CD4-positive, alpha-beta memory T cell (primary cell): ENCODE results near the gene DDX5. TPM values are rescaled to one million over a fixed set of nuclear protein-coding genes. Genes with fewer than 3 reads are reported as not detected.

ENCODE experiments used
- CTCF ChIA-PET: fragments of 350-600 bp; sonication (Branson Sonifier 250); formaldehyde crosslinking; loops from one replicate; lab custom pipeline; 2021; ENCODE audit warnings: inconsistent platforms; ENCODE audit not compliant: partially characterized antibody; lab: Charles Lee
- POLR2A ChIA-PET: fragments of 350-600 bp; sonication (Branson Sonifier 250); formaldehyde crosslinking; loops from one replicate; lab custom pipeline; 2021; ENCODE audit not compliant: partially characterized antibody; lab: Charles Lee
- DNase-seq, 5 donors: peaks; one replicate each; pipeline versions ENCODE4 v3.0.0 to v3.0.0-alpha.2; 2020 to 2022; ENCODE audit warnings: mixed read lengths in 1 of 5
- H3K27ac ChIP-seq: one replicate; pipeline ENCODE4 v1.7.0; 2013; ENCODE audit warnings: low read depth, low read length
- H3K27me3 ChIP-seq: 2 replicates; pipeline ENCODE4 v1.7.0; 2013; ENCODE audit warnings: mild to moderate bottlenecking, low read length, moderate library complexity; ENCODE audit not compliant: insufficient read depth
- H3K36me3 ChIP-seq: 2 replicates; pipeline ENCODE4 v1.7.0; 2013; ENCODE audit warnings: mild to moderate bottlenecking, low read length, moderate library complexity; ENCODE audit not compliant: insufficient read depth
- H3K4me1 ChIP-seq: 2 replicates; pipeline ENCODE4 v1.7.0; 2013; ENCODE audit warnings: mild to moderate bottlenecking, low read length, moderate library complexity; ENCODE audit not compliant: insufficient read depth
- H3K4me3 ChIP-seq, 2 donors: one replicate each; pipeline ENCODE4 v1.7.0; 2013; ENCODE audit warnings: low read length in 2 of 2, mild to moderate bottlenecking in 1 of 2
- H3K9me3 ChIP-seq, 2 donors: one replicate each; pipeline ENCODE4 v1.7.0; 2013; ENCODE audit warnings: low read length in 2 of 2, control low read depth in 1 of 2; ENCODE audit not compliant: control insufficient read depth in 1 of 2
- H3K27ac Mint-ChIP-seq, 7 donors: one replicate each; pipeline ENCODE4 v1.8.0; 2020 to 2021; ENCODE audit warnings: mixed read lengths in 7 of 7, mild to moderate bottlenecking in 6 of 7, inconsistent platforms in 3 of 7, moderate library complexity in 3 of 7
- H3K27me3 Mint-ChIP-seq, 2 donors: one replicate each; pipeline ENCODE4 v1.8.0; 2020 to 2021; ENCODE audit warnings: mixed read lengths in 2 of 2
- H3K36me3 Mint-ChIP-seq, 2 donors: one replicate each; pipeline ENCODE4 v1.8.0; 2020 to 2021; ENCODE audit warnings: mixed read lengths in 2 of 2, inconsistent platforms in 1 of 2, mild to moderate bottlenecking in 1 of 2
- H3K4me1 Mint-ChIP-seq, 4 donors: one replicate each; pipeline ENCODE4 v1.8.0; 2020 to 2021; ENCODE audit warnings: mixed read lengths in 4 of 4, mild to moderate bottlenecking in 1 of 4
- H3K4me3 Mint-ChIP-seq, 8 donors: one replicate each; pipeline ENCODE4 v1.8.0; 2020 to 2021; ENCODE audit warnings: mixed read lengths in 8 of 8, mild to moderate bottlenecking in 7 of 8, moderate library complexity in 6 of 8, inconsistent platforms in 3 of 8
- H3K9me3 Mint-ChIP-seq, 8 donors: one replicate each; pipeline ENCODE4 v1.8.0; 2020 to 2021; ENCODE audit warnings: mixed read lengths in 8 of 8, mild to moderate bottlenecking in 5 of 8, inconsistent platforms in 3 of 8, moderate library complexity in 1 of 8
- intact Hi-C: fragments of 100-400 bp; cut with micrococcal nuclease; formaldehyde crosslinking; loops from one replicate; pipeline ENCODE4 v1.15.1; 2023
- polyA plus RNA-seq, 2 donors: library from polyadenylated mRNA; unstranded; fragments of 300-500 nt; fragmentation: Illumina TruSeq; gene quantifications; one replicate each; pipeline ENCODE4 v1.2.3, GENCODE V29; 2021
- total RNA-seq, 2 experiments: library from RNA; stranded (reverse); gene quantifications; one replicate each; pipeline ENCODE4 v1.2.3, GENCODE V29; 2021

DDX5 gene
- total RNA-seq (1,000 to 10,000 TPM; 1,369 to 1,418 TPM), polyA plus RNA-seq (1,000 to 10,000 TPM; 1,080 to 1,577 TPM)

- peak within 1 kb of the TSS; percentile 98 to 100 (median 100) for H3K27ac Mint-ChIP-seq
- DNase-seq: peak; percentile 97 to 98 (median 98)
- H3K36me3 Mint-ChIP-seq: peaks cover 56 to 77% of the 10 kb centered on the region in 2 donors
- CTCF ChIA-PET: interaction anchor here (0.9 to 6.2 kb wide), 5 partner anchors 8 to 86 kb away, joined by 3 to 62 read pairs (median 14); partner anchors contain the start of gene POLG2
- H3K4me1 ChIP-seq: peaks cover 54% of the 10 kb centered on the region
- H3K27ac ChIP-seq: peak within 1 kb of the TSS; percentile 98
- H3K4me3 Mint-ChIP-seq: peak within 1 kb of the TSS; percentile 95 to 100 (median 100)
- intact Hi-C loops: loop anchor here (1.0 to 10.0 kb wide), 7 partner anchors 9 to 801 kb away; partner anchors contain the start of genes CCDC47, DDX42, LIMD2 and POLG2
- peaks cover 0 to 4% of the 10 kb centered on the region in 2 donors for H3K27me3 Mint-ChIP-seq
- POLR2A ChIA-PET: interaction anchor here (0.8 to 7.9 kb wide), 50 partner anchors 10 to 1066 kb away, joined by 3 to 330 read pairs (median 5); partner anchors contain the start of genes CCDC47, DDX42, ERN1 and ICAM2
- H3K9me3 Mint-ChIP-seq: peaks cover 0 to 33% (median 0%) of the 10 kb centered on the region in 8 donors
- no peaks in the 10 kb centered on the region for H3K9me3 ChIP-seq
- H3K27me3 ChIP-seq: no peaks in the 10 kb centered on the region
- peaks cover 45% of the 10 kb centered on the region for H3K36me3 ChIP-seq
- peak within 1 kb of the TSS; percentile 89 to 97 for H3K4me3 ChIP-seq
- peaks cover 45 to 76% (median 61%) of the 10 kb centered on the region in 4 donors for H3K4me1 Mint-ChIP-seq
These were observed at the start of gene DDX5 for GRCh38 chr17:64506201-64506575. Gene DDX5 (minus strand): TSS chr17:64506289. CDS start chr17:64506119, 170 bp downstream.

- H3K27ac Mint-ChIP-seq: peak overlapping the region in 2 of 7 donors; percentile 18 to 41
- intact Hi-C loops: no loop called here
- Histone ChIP-seq H3K9me3 (no peaks in the 10 kb centered on the region), H3K36me3 (peaks cover 45% of the 10 kb centered on the region), H3K27me3 (no peaks in the 10 kb centered on the region), H3K4me1 (no peaks in the 10 kb centered on the region), H3K4me3 (no peak overlapping the region), H3K27ac (no peak overlapping the region)
- no peak overlapping the region for H3K4me3 Mint-ChIP-seq
- no peaks in the 10 kb centered on the region for H3K4me1 Mint-ChIP-seq
- ChIA-PET POLR2A (interaction anchor here (1.1 to 1.2 kb wide), 3 partner anchors 48 to 65 kb away, joined by 3 to 4 read pairs (median 3); partner anchors contain the start of gene DDX5), CTCF (interaction anchor here (1.1 kb wide), 2 partner anchors 13 to 137 kb away, joined by 3 read pairs; no protein-coding TSS in a partner anchor)
- no peaks in the 10 kb centered on the region for H3K9me3 Mint-ChIP-seq
- peaks cover 35 to 65% of the 10 kb centered on the region in 2 donors for H3K36me3 Mint-ChIP-seq
- DNase-seq: no peak
- H3K27me3 Mint-ChIP-seq: no peaks in the 10 kb centered on the region
These were observed 49.2 kb upstream of the DDX5 start for GRCh38 chr17:64555281-64555680.

- intact Hi-C loops: no loop called here
- Histone ChIP-seq H3K27me3 (no peaks in the 10 kb centered on the region), H3K4me3 (no peak overlapping the region), H3K27ac (no peak overlapping the region), H3K4me1 (no peaks in the 10 kb centered on the region), H3K9me3 (no peaks in the 10 kb centered on the region), H3K36me3 (peaks cover 45% of the 10 kb centered on the region)
- Mint-ChIP-seq H3K27me3 (no peaks in the 10 kb centered on the region), H3K4me3 (no peak overlapping the region), H3K27ac (peak overlapping the region in 3 of 7 donors; percentile 4 to 57 (median 35)), H3K36me3 (peaks cover 40 to 71% of the 10 kb centered on the region in 2 donors), H3K9me3 (no peaks in the 10 kb centered on the region), H3K4me1 (no peaks in the 10 kb centered on the region)
- POLR2A ChIA-PET: interaction anchor here (0.6 to 1.2 kb wide), 3 partner anchors 46 to 507 kb away, joined by 3 read pairs; partner anchors contain the start of gene DDX5
- CTCF ChIA-PET: interaction anchor here (0.6 to 0.9 kb wide), 2 partner anchors 8 to 93 kb away, joined by 3 read pairs; no protein-coding TSS in a partner anchor
- DNase-seq: no peak
These were observed 48.0 kb upstream of the DDX5 start for GRCh38 chr17:64554028-64554637.

- POLR2A ChIA-PET: interaction anchor here (0.9 kb wide), 1 partner anchor 25 kb away, joined by 3 read pairs; no protein-coding TSS in a partner anchor
- Mint-ChIP-seq H3K36me3 (peaks cover 44 to 73% of the 10 kb centered on the region in 2 donors), H3K9me3 (no peaks in the 10 kb centered on the region), H3K27ac (peak overlapping the region in 4 of 7 donors; percentile 36 to 67 (median 46)), H3K27me3 (no peaks in the 10 kb centered on the region), H3K4me1 (no peaks in the 10 kb centered on the region), H3K4me3 (no peak overlapping the region)
- H3K27me3 ChIP-seq: no peaks in the 10 kb centered on the region
- H3K4me3 ChIP-seq: no peak overlapping the region
- no peaks in the 10 kb centered on the region for H3K4me1 ChIP-seq
- peaks cover 48% of the 10 kb centered on the region for H3K36me3 ChIP-seq
- CTCF ChIA-PET: no interaction called here
- intact Hi-C loops: no loop called here
- H3K27ac ChIP-seq: no peak overlapping the region
- no peak for DNase-seq
- no peaks in the 10 kb centered on the region for H3K9me3 ChIP-seq
These were observed 45.4 kb upstream of the DDX5 start for GRCh38 chr17:64551461-64551860.

GRCh38 chr17:64547319-64547718, 41.2 kb upstream of the DDX5 start:
- POLR2A ChIA-PET: interaction anchor here (1.0 kb wide), 1 partner anchor 115 kb away, joined by 3 read pairs; the partner anchor contains the start of gene SMURF2
- peaks cover 0 to 2% (median 0%) of the 10 kb centered on the region in 4 donors for H3K4me1 Mint-ChIP-seq
- Histone ChIP-seq H3K36me3 (peaks cover 22% of the 10 kb centered on the region), H3K27me3 (no peaks in the 10 kb centered on the region), H3K4me3 (no peak overlapping the region), H3K4me1 (no peaks in the 10 kb centered on the region), H3K27ac (no peak overlapping the region), H3K9me3 (no peaks in the 10 kb centered on the region)
- no peaks in the 10 kb centered on the region for H3K27me3 Mint-ChIP-seq
- H3K27ac Mint-ChIP-seq: peak overlapping the region in 1 of 7 donors; percentile 78
- no peak for DNase-seq
- intact Hi-C loops: no loop called here
- peaks cover 41 to 64% of the 10 kb centered on the region in 2 donors for H3K36me3 Mint-ChIP-seq
- no peak overlapping the region for H3K4me3 Mint-ChIP-seq
- CTCF ChIA-PET: interaction anchor here (1.1 to 3.3 kb wide), 2 partner anchors 10 to 127 kb away, joined by 3 to 10 read pairs; no protein-coding TSS in a partner anchor
- H3K9me3 Mint-ChIP-seq: no peaks in the 10 kb centered on the region

- H3K4me1 Mint-ChIP-seq: peaks cover 0 to 2% (median 0%) of the 10 kb centered on the region in 4 donors
- H3K27ac Mint-ChIP-seq: peak overlapping the region in 2 of 7 donors; percentile 37 to 49
- intact Hi-C loops: no loop called here
- Histone ChIP-seq H3K4me3 (no peak overlapping the region), H3K9me3 (no peaks in the 10 kb centered on the region), H3K27ac (no peak overlapping the region), H3K36me3 (peaks cover 26% of the 10 kb centered on the region), H3K27me3 (no peaks in the 10 kb centered on the region), H3K4me1 (no peaks in the 10 kb centered on the region)
- no peak overlapping the region for H3K4me3 Mint-ChIP-seq
- no peak for DNase-seq
- ChIA-PET CTCF (interaction anchor here (3.3 kb wide), 1 partner anchor 9 kb away, joined by 10 read pairs; no protein-coding TSS in a partner anchor), POLR2A (interaction anchor here (1.0 kb wide), 1 partner anchor 115 kb away, joined by 3 read pairs; the partner anchor contains the start of gene SMURF2)
- no peaks in the 10 kb centered on the region for H3K27me3 Mint-ChIP-seq
- peaks cover 35 to 66% of the 10 kb centered on the region in 2 donors for H3K36me3 Mint-ChIP-seq
- H3K9me3 Mint-ChIP-seq: no peaks in the 10 kb centered on the region
These were observed 40.6 kb upstream of the DDX5 start for GRCh38 chr17:64546716-64547115.
